HG02623 (cell line): ENCODE data around the gene ACTL6B.

Experiments
- ATAC-seq: cut with Tn5 transposase; IDR thresholded peaks from one replicate; pipeline ENCODE4 v1.9.1; 2021; ENCODE audit warnings: moderate library complexity; ENCODE audit not compliant: unreplicated experiment

Gene ACTL6B

DNA sequence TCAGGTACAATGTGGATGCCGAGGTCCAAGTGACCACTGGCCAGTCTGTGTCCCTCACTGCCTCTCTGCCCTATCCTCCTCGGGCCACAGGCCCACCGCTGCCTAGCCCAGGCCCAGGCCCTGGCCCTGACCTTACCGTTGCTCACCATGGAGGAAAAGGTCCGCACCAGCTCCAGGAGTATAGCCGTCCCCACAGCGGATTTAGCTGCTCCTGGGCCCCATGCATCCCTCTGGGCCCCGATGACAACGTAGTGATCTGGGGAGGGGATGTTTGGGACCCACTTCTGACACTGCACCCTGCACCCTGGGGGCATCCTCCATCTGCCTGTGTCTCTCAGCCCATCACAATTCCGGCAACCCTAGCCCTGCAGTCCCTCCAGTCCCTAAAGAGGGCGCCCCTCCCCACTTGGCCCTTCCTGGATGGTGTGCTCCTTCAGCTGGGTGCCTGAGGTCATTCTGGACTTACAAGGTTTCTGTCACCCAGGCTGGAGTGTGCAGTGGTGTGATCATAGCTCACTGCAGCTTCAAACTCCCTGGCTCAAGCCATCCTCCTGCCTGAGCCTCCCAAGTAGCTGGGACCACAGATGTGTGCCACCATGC, 27.0 kb downstream of the ACTL6B start:
- no peak for ATAC-seq

DNA sequence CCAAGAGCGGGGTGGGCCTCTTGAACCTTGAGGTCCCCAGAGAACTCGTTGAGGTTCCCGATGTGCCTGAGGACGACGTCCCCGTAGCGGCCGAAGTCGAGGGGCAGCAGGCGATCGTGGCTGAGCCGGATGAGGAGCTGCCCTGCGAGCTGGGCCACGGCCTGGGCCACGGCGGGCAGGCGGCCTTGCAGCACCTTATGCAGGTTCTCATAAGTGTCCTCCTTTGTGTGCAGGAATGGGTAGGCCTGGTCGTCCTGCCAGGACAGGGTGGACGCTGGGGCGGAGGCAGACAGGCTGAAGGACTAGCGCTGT, 29.1 kb downstream of the ACTL6B start:
- ATAC-seq, result no peak

DNA sequence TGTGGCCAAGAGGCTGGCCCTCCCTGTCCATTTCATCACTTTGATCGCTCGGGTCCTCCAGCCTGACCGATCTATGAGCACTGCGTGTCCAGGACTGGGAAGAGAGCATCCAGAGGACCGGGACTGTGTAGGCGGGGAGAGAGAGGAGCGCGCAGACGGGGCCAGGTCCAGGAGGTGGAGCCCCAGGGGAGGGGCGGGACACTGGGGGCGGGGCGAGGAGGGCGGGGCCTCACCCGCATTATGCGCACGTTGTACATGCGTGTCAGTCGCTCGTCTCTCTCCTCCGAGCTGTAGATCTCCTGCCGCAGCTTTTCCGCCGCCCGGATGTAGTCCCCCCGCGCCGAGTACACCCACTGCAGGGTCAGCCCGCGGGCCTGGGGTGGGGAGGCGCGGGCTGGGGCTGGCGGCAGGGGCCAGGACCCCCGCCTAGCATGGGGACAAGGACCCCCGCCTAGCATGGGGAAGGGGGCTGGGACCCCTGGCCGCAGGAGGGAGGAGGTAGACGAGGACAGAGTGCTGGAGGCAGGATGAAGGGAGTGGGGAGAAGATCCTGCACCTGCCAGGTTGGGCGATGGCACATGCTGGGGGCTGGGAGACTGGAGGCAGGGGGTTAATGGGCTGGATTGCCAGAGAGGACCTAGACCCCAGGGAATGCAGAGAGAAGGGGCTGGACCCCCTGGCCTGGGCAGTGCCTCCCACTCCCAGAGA, 29.6 kb downstream of the ACTL6B start:
- peak; percentile 68 for ATAC-seq

DNA sequence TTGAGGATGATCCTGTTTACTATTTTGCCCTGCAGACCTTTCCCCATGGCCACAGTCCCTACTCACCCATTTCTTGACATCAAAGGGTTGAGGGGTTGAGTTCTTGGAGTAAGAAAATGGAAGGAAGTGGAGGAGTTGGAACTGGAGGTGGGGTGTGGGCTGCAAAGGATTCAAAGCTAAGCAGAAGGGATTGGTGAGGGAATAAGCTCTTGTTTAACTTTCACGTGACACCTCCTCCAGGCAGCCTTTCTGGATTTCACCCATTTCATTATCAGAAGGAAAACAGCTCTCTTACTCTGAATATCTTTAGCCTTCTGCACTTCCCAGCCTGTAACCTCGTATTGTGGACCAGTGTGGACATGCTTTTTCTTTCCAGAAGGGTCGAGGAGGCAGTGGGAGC, 30.2 kb downstream of the ACTL6B start:
- no peak for ATAC-seq

DNA sequence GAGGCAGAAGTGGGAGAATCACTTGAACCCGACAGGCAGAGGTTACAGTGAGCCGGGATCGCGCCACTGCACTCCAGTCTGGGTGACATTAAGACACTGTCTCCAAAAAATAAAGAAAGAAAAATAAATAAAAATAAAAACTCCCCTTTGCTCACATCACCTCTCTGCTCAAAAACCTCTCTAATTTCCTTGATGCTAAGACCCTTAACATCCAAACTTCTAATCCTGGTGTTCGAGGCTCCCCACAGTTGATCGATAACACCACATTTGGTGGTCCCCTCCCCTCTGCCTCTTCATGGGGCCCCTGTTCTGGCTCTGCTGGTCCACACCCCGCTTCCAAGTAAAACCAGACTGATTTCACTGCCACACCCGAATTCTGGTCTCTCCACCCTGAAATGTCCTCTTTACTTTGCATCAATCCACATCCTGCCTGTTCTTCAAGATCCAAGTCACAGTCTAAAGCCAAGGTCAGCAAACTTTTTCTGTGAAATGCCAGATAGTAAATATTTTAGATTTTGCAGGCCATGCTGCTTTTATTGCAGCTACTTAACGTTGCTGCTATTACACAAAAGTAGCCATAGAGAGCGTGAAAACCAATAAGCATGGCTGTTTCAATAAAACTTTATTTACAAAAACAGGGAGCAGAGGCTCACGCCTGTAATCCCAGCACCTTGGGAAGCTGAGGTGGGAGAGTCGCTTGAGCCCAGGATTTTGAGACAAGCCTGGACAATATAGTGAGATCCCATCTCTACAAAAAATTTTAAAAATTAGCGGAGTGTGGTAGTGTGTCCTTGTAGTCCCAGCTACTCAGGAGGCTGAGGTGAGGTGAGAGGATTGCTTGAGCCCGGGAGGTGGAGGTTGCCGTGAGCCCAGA, 32.1 kb downstream of the ACTL6B start:
- ATAC-seq, result no peak

DNA sequence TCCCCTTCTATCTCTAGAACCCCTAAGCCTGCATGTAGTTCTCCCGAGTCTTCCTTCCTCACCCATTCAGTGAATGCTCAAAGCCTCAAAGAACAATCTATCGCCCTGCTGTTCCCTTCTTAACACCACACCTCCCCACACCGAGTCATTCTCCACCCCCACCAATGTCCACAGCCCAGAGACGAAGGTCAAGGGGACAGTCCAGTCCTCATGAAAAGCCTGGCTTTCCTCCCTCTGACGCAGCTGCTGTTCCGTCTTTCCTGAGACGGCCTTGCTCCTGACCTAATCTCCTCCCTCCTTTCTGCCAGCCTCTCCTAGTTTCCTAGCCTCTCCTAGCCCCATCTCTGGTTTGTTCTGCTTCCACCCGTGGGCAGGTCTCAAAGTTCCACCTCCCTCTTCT, 34.7 kb downstream of the ACTL6B start:
- ATAC-seq, result no peak

DNA sequence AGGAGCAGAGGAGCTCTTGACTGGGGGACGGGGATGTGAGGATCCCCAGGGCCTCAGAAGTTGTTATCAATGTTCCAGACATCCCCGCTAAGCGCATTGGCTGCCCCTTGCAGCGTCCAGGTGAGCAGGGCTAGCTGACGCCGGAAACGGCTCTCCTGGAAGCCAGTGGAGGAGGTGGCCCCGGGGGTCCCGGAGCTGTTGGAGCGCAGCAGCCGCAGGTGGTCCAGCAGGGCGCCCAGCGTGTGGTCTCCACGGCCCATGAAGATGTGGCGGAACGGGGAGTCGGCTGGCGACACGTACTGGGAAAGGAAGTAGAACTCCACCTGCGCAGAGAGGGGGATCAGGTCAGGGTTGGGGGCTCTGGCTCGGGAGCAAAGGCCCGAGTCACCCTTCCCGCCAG, 35.4 kb downstream of the ACTL6B start:
- ATAC-seq, result no peak

DNA sequence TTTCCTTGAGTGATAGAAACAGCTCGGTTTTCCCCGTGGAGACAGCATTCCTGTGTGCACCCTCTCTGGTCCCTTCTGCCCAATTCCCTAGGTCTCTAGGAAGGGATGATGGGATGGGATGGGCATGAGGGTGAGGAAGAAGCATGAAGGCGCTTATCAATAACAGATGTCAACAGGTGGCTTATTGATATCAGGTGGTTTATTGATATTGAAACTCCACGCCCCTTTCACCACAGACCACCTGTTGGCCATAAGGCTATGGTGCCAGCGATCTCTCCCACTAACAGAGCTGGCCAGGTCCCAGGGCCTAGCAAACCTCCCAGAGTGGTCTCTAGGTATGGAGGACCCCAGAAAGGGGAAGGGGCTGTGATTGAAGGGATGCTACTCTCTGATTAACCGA, 36.0 kb downstream of the ACTL6B start:
- no peak for ATAC-seq

DNA sequence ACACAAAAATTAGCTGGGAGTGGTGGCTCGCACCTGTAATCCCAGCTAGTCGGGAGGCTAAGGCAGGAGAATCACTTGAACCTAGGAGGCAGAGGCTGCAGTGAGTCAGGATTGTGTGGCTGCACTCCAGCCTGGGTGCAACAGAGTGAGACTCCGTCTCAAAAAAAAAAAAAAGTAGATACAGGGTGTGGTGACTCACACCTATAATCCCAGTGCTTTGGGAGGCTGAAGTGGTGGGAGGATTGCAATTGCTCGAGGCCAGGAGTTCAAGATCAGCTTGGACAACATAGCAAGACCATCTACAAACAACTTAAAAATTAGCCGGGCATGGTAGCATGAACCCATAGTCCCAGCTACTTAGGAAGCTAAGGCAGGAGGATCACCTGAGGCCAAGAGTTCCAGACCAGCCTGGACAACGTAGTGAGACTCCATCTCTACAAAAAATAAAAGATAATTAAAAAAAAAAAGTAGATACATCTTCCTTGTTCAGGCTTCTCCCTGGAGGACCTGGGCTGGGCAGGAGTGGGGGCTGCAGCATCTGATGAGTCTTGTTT, 41.9 kb downstream of the ACTL6B start:
- ATAC-seq, result no peak

DNA sequence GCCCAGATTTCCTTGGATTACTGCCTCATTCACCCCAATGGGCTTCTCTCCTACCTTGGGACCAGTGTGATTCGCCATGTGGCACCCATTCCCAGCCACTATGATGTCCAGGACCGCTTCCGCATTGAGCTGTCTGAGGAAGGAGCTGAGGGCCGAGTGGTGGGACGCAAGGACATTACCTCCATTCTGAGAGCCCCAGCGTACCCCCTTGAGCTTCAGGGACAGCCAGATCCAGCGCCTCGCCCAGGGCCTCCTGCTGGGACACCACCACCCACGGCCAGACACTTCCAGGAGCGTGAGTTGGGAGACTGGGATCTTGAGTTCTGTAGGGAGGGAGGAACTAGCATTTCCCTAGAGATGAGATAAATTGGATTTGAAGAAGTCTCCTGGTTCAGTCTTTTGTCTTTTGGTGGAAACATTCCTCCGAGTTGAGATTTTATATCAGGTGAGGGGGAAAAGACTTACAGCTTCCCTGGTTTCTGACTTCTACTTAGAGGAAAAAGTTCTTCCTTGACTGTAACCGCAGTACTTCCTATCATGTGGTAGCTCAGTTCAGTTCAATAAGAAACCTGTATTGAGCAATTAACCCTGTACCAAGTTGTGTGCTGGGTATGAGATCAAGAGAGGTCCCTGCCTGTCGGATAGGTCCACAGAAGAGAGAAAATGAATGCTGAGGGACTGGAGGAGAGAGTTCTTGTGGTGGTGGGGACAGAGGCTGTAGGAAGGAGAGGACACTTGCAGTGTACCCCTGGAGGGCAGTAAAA, 42.7 kb downstream of the ACTL6B start:
- no peak for ATAC-seq

DNA sequence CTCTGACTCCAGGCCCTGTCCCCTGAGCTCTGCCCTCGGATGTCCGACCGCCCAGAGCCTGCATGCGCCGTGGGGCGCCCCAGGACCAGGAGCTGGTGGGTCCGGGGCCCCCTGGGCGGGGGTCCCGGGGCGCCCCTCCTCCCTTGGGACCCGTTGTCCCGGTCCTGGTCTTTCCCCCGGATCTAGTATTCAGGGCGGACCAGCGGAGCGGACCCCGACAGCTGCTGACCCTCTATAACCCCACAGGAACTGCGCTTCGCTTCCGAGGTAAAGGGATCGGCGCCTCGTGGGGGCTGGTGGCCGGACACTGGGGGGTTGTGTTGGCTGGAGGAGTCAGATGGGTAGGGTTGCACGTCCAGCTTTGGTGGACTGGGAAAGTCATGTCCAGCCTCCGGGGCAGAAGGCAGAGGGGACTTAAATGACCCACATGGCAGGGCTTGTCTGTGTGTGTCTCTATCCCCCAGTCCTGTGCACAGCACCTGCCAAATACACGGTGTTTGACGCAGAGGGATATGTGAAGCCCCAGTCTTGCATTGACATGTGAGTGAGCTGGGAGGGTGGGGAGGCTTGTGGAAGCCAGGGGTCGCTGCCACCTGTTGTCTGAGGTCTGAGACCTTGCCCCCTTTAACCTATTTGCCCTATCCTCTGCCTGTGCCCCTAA, 43.4 kb downstream of the ACTL6B start:
- ATAC-seq, result no peak

DNA sequence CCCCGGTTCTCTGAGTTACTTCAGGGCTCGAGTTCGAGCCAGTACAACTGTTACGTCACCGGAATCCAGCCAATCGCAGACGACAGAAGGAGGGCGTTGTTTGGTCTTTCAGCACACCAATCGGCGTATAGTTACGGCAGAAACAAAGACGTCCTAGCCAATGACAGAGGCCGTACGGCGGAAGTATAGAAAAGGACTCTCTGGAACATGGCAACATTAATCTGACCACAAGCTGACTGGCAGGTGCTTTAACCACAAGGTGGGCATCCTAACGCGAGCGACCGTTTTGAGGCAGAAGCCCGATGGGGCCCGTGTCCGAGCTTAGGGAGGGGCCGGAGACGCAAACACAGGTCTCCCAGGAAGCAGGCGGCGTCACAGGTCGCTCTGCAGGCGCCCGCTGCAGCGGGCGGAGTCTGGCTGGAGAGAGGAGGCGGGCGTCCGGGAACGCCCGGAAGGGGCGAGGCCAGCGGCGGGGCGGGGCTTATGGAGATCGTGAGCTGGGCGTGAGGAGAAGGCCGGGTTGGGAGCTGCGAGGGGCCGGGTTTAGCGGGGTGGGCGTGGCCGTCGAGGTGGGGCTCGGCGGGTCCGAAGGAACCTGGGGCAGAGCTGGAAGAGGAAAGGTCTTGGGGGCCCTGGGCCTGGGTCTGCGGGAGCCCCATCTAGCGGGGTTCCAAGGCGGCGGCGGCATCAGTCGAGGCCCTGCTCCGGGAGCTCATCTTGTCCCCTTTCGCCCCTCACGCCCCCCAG, 44.1 kb downstream of the ACTL6B start, which contains the start of gene MOSPD3:
Gene MOSPD3 (plus strand): TSS at position 558 of the 747 bp plus-strand sequence. CDS start 252 bp downstream, outside the sequence.
- ATAC-seq, result peak; percentile 87

DNA sequence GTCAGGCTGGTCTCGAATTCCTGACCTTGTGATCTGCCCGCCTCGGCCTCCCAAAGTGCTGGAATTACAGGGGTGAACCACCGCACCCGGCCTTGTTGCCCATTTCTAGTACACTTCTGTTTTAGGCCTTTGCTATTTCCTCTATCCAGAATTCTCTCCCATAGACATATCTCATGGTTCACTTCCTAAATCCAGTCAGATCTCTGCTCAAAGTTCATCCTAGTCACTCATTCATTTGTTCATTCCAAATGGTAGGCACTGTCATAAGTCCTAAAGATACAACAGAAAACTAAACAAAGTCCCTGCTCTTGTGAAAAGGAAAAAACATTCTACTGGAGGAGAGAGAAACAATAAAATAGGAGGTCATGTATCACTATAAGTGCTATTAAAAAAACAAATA, 46.3 kb downstream of the ACTL6B start:
- ATAC-seq, result no peak

DNA sequence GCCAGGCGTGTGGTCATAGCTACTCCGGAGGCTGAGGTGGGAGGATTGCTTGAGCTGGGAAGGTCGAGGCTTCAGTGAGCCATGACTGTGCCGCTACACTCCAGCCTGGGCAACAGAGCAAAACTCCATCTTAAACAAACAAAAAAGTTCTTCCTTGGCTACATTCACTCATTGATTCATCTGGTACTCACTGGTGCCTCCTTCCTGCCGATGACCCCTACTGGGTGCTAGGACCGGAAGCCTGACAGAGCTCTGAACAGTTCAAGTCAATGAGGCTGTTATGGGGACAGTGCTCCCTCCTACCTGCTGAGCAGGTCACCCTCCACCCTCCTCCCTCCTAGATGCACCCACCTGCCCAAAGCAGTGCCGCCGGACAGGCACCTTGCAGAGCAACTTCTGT, 49.1 kb downstream of the ACTL6B start:
- ATAC-seq, result no peak

DNA sequence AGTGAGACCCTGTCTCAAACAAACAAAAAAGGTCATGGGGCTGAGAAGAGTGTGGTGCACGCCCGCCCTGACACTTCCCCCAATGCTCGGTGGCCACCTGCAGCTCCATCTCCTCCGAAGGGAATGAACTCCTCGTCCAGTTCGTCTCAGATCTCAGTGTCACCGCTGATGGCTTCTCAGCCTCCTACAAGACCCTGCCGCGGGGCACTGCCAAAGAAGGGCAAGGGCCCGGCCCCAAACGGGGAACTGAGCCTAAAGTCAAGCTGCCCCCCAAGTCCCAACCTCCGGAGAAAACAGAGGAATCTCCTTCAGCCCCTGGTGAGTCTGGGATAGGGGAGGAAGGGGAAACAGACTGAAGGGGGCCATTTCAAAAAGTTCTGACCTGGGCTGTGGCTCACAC, 49.9 kb downstream of the ACTL6B start:
- ATAC-seq, result no peak

DNA sequence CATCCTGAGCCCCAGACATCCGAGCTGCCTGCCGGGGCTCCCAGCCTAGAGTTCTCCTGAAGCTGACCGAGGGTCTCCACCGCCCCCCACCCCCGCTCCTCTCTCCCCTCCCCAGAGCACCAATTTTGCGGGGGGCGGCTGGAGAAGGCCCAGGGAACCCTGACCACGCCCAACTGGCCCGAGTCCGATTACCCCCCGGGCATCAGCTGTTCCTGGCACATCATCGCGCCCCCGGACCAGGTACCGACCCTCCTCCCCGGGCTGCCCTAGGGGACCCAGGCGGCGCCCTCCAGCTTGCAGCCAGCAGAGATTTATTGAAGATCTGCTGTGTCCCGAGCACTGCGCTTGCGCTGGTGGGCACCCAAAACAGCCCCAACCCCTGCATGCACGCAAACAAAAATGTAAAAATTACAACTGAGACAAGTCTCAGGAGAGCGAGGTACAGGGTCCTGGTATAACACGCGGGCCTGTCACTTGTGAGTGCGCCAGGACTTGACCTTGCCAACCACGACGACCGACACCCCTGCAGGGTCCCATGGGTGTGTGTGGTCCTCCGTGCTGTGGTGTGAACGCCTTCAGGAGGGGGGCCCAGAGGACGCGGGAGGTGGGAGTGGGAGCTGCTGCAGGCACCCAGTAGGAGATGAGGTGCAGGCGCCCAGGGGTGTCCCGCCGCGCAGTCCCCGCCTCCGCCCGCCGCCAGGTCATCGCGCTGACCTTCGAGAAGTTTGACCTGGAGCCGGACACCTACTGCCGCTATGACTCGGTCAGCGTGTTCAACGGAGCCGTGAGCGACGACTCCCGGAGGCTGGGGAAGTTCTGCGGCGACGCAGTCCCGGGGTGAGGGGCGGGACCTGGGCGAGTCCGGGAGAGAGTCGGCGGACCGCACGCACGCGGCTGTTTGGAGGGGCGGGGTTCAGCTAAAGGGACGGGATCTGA, 51.0 kb downstream of the ACTL6B start:
- ATAC-seq, result no peak

DNA sequence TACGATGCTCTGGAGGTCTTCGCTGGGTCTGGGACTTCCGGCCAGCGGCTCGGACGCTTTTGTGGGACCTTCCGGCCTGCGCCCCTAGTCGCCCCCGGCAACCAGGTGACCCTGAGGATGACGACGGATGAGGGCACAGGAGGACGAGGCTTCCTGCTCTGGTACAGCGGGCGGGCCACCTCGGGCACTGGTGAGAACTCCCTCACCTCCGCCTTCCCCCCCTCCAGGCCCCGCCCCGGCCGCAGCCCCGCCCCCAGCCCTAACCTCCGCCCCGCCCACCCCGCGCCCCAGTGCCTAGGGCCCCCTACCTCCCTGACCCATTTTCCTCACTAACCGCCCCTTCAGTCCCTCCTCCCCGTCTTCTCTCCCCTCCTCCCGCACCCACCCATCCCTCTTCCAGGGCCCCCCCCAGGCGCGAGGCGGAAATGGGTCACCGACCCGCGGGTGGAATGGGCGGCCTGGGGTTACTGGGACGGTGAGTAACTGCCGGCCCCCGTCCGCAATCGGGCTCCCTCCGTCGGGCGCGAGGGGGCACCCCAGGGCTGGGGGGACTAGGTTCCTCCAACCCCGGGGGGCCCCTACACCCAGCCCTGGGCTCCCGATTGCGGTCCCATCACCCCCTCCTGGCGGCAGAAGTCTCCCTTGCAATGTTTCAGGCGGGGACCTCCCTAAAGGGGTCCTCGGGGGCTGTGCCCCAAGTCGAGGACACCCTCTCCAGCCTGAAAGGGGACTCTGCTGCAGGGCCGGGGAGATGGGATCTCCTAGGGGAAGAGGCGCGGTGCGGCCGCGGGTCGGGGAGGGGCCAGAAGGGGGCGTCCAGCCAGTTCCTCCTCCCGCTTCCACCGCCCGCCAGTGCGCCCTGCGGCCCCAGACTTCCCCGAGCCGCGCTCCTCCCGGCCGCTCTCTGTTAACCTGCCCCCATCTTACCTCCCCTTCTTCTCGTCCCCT, 51.9 kb downstream of the ACTL6B start:
- ATAC-seq, result peak; percentile 46

DNA sequence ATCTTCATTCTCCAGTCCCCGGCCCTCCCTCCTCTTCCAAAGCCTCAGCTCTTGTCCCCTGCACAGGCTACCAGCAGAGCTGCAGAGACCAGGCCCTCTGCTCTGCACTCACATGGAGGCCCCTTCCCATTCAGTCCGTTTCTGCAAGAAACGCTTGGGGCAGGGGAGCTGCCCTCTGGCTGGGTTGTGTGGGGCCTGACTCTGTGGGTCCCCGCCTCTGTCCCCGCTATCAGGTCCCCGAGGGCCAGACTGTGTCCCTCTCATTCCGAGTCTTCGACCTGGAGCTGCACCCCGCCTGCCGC, 52.6 kb downstream of the ACTL6B start:
- ATAC-seq, result no peak
